NB4 (cell line): ENCODE measurements around the gene MFSD11.

ENCODE experiments used
- CTCF ChIP-seq: IDR thresholded peaks from one replicate; pipeline ENCODE4 v1.5.1; 2012; ENCODE audit warnings: low read depth, low read length
- MYC ChIP-seq: IDR thresholded peaks from 2 replicates; pipeline ENCODE4 v1.6.1; 2011; ENCODE audit warnings: low read depth, low read length
- POLR2A ChIP-seq: IDR thresholded peaks from 2 replicates; pipeline ENCODE4 v1.6.1; 2011; ENCODE audit warnings: mild to moderate bottlenecking; ENCODE audit not compliant: insufficient read length; ENCODE audit errors: extremely low read depth

- TF ChIP-seq CTCF: no peak
- no peak for TF ChIP-seq POLR2A
- TF ChIP-seq MYC: no peak
These were observed 42.7 kb upstream of the MFSD11 start for GRCh38 chr17:76695059-76695831.
